ENCODE data around the gene ACTR6. TPM values are rescaled to one million over a fixed set of nuclear protein-coding genes. Genes with fewer than 3 reads are reported as not detected.
"Not testable (repeated sequence)": the region's sequence is repeated elsewhere in the genome, so short reads cannot be mapped to it uniquely, and the experiment has no call there.

Gene ACTR6
- total and polyA plus RNA-seq, 3 donors from 2014 or later: 11.4 to 38.1 (median 17.6) TPM

- no peaks in the 10 kb centered on the region for H3K9me3 ChIP-seq
- H3K4me3 ChIP-seq: no peak overlapping the region
- no peaks in the 10 kb centered on the region for H3K4me1 ChIP-seq
- H3K27me3 ChIP-seq: no peaks in the 10 kb centered on the region
- DNase-seq: no peak
- no peak overlapping the region for H3K27ac ChIP-seq
- intact Hi-C loops (cut with DNase I; ENCODE audit: low total_unique reads): no loop called here
- H3K36me3 ChIP-seq (ENCODE audit: low read depth, missing control alignments): no peaks in the 10 kb centered on the region
- TF ChIP-seq POLR2A (IDR thresholded peaks at IDR 0.05): no peak
- WGBS, 2 donors: 71 to 80% methylated on average over 7 of the region's 7 CpGs
Measured at GRCh38 chr12:100170313-100170858, 30.2 kb upstream of the ACTR6 start.

- intact Hi-C loops (cut with DNase I; ENCODE audit: low total_unique reads): no loop called here
- H3K9me3 ChIP-seq: no peaks in the 10 kb centered on the region
- no peak for DNase-seq
- H3K27me3 ChIP-seq: no peaks in the 10 kb centered on the region
- TF ChIP-seq CTCF (IDR thresholded peaks at IDR 0.05): no peak
- no peak overlapping the region for H3K4me3 ChIP-seq
- H3K27ac ChIP-seq: no peak overlapping the region
- H3K36me3 ChIP-seq (ENCODE audit: low read depth, missing control alignments): no peaks in the 10 kb centered on the region
- no peaks in the 10 kb centered on the region for H3K4me1 ChIP-seq
Measured at GRCh38 chr12:100171248-100171647, 29.4 kb upstream of the ACTR6 start.

GRCh38 chr12:100173111-100173510, 27.5 kb upstream of the ACTR6 start:
- DNase-seq: no peak
- H3K27me3 ChIP-seq: no peaks in the 10 kb centered on the region
- no peaks in the 10 kb centered on the region for H3K36me3 ChIP-seq (ENCODE audit: low read depth, missing control alignments)
- H3K9me3 ChIP-seq: no peaks in the 10 kb centered on the region
- no peak overlapping the region for H3K4me3 ChIP-seq
- 96 to 97% methylated on average over 6 of the region's 6 CpGs for WGBS, 2 donors
- no peak overlapping the region for H3K27ac ChIP-seq
- TF ChIP-seq POLR2A (IDR thresholded peaks at IDR 0.05) (no peak), CTCF (IDR thresholded peaks at IDR 0.05) (no peak)
- intact Hi-C loops (cut with DNase I; ENCODE audit: low total_unique reads): no loop called here
- no peaks in the 10 kb centered on the region for H3K4me1 ChIP-seq

- Histone ChIP-seq H3K4me3 (no peak overlapping the region), H3K27me3 (no peaks in the 10 kb centered on the region), H3K4me1 (no peaks in the 10 kb centered on the region), H3K9me3 (no peaks in the 10 kb centered on the region), H3K36me3 (ENCODE audit: low read depth, missing control alignments) (no peaks in the 10 kb centered on the region), H3K27ac (no peak overlapping the region)
- no peak for DNase-seq
- TF ChIP-seq POLR2A (IDR thresholded peaks at IDR 0.05): no peak
- no peak for TF ChIP-seq CTCF (IDR thresholded peaks at IDR 0.05)
- intact Hi-C loops (cut with DNase I; ENCODE audit: low total_unique reads): no loop called here
Measured at GRCh38 chr12:100174495-100174894, 26.1 kb upstream of the ACTR6 start.

- H3K27ac ChIP-seq; H3K36me3 ChIP-seq (ENCODE audit: low read depth, missing control alignments); H3K9me3 ChIP-seq; intact Hi-C loops (cut with DNase I; ENCODE audit: low total_unique reads); H3K27me3 ChIP-seq; H3K4me1 ChIP-seq; H3K4me3 ChIP-seq; DNase-seq: not testable (repeated sequence)
- WGBS, 2 donors: 92 to 93% methylated on average over 8 of the region's 8 CpGs
Measured at GRCh38 chr12:100176493-100176892, 24.1 kb upstream of the ACTR6 start.

GRCh38 chr12:100179252-100179651, 21.4 kb upstream of the ACTR6 start:
- TF ChIP-seq POLR2A (IDR thresholded peaks at IDR 0.05) (no peak), CTCF (IDR thresholded peaks at IDR 0.05) (no peak)
- no peak overlapping the region for H3K4me3 ChIP-seq
- WGBS, 2 donors: 77 to 89% methylated on average over 2 of the region's 2 CpGs
- no peaks in the 10 kb centered on the region for H3K36me3 ChIP-seq (ENCODE audit: low read depth, missing control alignments)
- no peaks in the 10 kb centered on the region for H3K9me3 ChIP-seq
- intact Hi-C loops (cut with DNase I; ENCODE audit: low total_unique reads): no loop called here
- no peaks in the 10 kb centered on the region for H3K27me3 ChIP-seq
- H3K4me1 ChIP-seq: no peaks in the 10 kb centered on the region
- no peak overlapping the region for H3K27ac ChIP-seq
- DNase-seq: no peak

All from testis (tissue), 3 donors.